Mesenchymal stem cell (in vitro differentiated cells and primary cell): ENCODE measurements around the gene TIGD3.
A peak's percentile ranks its signal among the peaks of the same experiment; 100 is the strongest.

Source experiments
- DNase-seq: peaks from one replicate; pipeline ENCODE4 v3.0.0-alpha.2; 2013
- H2AFZ ChIP-seq: one replicate; pipeline ENCODE4 v1.6.1; 2013; ENCODE audit warnings: low read depth, mild to moderate bottlenecking, control low read depth, inconsistent platforms, low read length, moderate library complexity
- H2AK5ac ChIP-seq: 2 replicates; pipeline ENCODE4 v1.6.1; 2013; ENCODE audit warnings: low read length, moderate library complexity, mild to moderate bottlenecking, inconsistent platforms; ENCODE audit not compliant: severe bottlenecking
- H2BK120ac ChIP-seq: one replicate; pipeline ENCODE4 v1.6.1; 2013; ENCODE audit warnings: low read depth, mild to moderate bottlenecking, inconsistent platforms, low read length, moderate library complexity
- H2BK12ac ChIP-seq, 2 experiments: one replicate each; pipeline ENCODE4 v1.6.1; 2013; ENCODE audit warnings: inconsistent platforms in 2 of 2, low read length in 2 of 2, mild to moderate bottlenecking in 2 of 2, moderate library complexity in 2 of 2, control low read depth in 1 of 2
- H2BK15ac ChIP-seq: one replicate; pipeline ENCODE4 v1.6.1; 2013; ENCODE audit warnings: mild to moderate bottlenecking, low read depth, inconsistent platforms; ENCODE audit not compliant: poor library complexity, severe bottlenecking
- H2BK5ac ChIP-seq: 2 replicates; pipeline ENCODE4 v1.6.1; 2013; ENCODE audit warnings: low read depth, mild to moderate bottlenecking, low read length, control low read depth, inconsistent platforms; ENCODE audit not compliant: poor library complexity, severe bottlenecking
- H3K14ac ChIP-seq, 2 experiments: one replicate each; pipeline ENCODE4 v1.6.1; 2013; ENCODE audit warnings: inconsistent platforms in 2 of 2, low read length in 2 of 2, control low read depth in 1 of 2, mild to moderate bottlenecking in 1 of 2, moderate library complexity in 1 of 2
- H3K18ac ChIP-seq, 2 experiments: one replicate each; pipeline ENCODE4 v1.6.1; 2013; ENCODE audit warnings: inconsistent platforms in 2 of 2, low read length in 2 of 2, control low read depth in 1 of 2, low read depth in 1 of 2, mild to moderate bottlenecking in 1 of 2
- H3K23ac ChIP-seq, 2 experiments: one replicate each; pipeline ENCODE4 v1.6.1; 2013; ENCODE audit warnings: inconsistent platforms in 2 of 2, low read length in 2 of 2, mild to moderate bottlenecking in 2 of 2, moderate library complexity in 2 of 2, control low read depth in 1 of 2
- H3K27ac ChIP-seq: 2 replicates; pipeline ENCODE4 v1.5.1; 2013; ENCODE audit warnings: mild to moderate bottlenecking, moderate library complexity, low read length, control low read depth, inconsistent platforms; ENCODE audit not compliant: poor library complexity, severe bottlenecking
- H3K27me3 ChIP-seq, 2 experiments: 2 replicates each; pipeline versions ENCODE4 v1.6.1 to v1.7.0; 2013; ENCODE audit warnings: low read length in 2 of 2, mild to moderate bottlenecking in 2 of 2, moderate library complexity in 2 of 2, control low read depth in 1 of 2, inconsistent platforms in 1 of 2; ENCODE audit not compliant: control insufficient read depth in 1 of 2, insufficient read depth in 1 of 2
- H3K36me3 ChIP-seq, 2 experiments: 2 replicates each; pipeline versions ENCODE4 v1.6.1 to v1.7.0; 2013; ENCODE audit warnings: low read length in 2 of 2, control low read depth in 1 of 2, inconsistent platforms in 1 of 2, low read depth in 1 of 2, mild to moderate bottlenecking in 1 of 2; ENCODE audit not compliant: insufficient read depth in 2 of 2, control insufficient read depth in 1 of 2
- H3K4ac ChIP-seq, 2 experiments: one replicate each; pipeline ENCODE4 v1.6.1; 2013; ENCODE audit warnings: inconsistent platforms in 2 of 2, low read length in 2 of 2, mild to moderate bottlenecking in 2 of 2, moderate library complexity in 2 of 2, control low read depth in 1 of 2, low read depth in 1 of 2
- H3K4me1 ChIP-seq: 2 replicates; pipeline ENCODE4 v1.6.1; 2013; ENCODE audit warnings: low read depth, low read length, control low read depth; ENCODE audit not compliant: control insufficient read depth, insufficient read depth
- H3K4me2 ChIP-seq: 2 replicates; pipeline ENCODE4 v1.6.1; 2013; ENCODE audit warnings: low read length, mild to moderate bottlenecking, inconsistent platforms; ENCODE audit not compliant: poor library complexity, severe bottlenecking
- H3K4me3 ChIP-seq, 2 experiments: 2 replicates each; pipeline versions ENCODE4 v1.5.1 to v1.7.0; 2013; ENCODE audit warnings: low read length in 2 of 2, mild to moderate bottlenecking in 2 of 2, control low read depth in 1 of 2, low read depth in 1 of 2; ENCODE audit not compliant: insufficient read depth in 1 of 2
- H3K79me1 ChIP-seq: replicated peaks from 2 replicates; pipeline ENCODE4 v1.6.1; 2013; ENCODE audit warnings: mild to moderate bottlenecking, control low read depth, low read length, inconsistent platforms; ENCODE audit not compliant: poor library complexity, severe bottlenecking
- H3K9ac ChIP-seq: 2 replicates; pipeline ENCODE4 v1.7.0; 2013; ENCODE audit warnings: mild to moderate bottlenecking, low read length, moderate library complexity
- H3K9me3 ChIP-seq: 2 replicates; pipeline ENCODE4 v1.7.0; 2013; ENCODE audit warnings: mild to moderate bottlenecking, low read length; ENCODE audit not compliant: control insufficient read depth
- H4K8ac ChIP-seq: one replicate; pipeline ENCODE4 v1.6.1; 2013; ENCODE audit warnings: inconsistent platforms, mild to moderate bottlenecking, low read length, moderate library complexity
- H4K91ac ChIP-seq: one replicate; pipeline ENCODE4 v1.6.1; 2013; ENCODE audit warnings: mild to moderate bottlenecking, low read length, inconsistent platforms
- WGBS: methylation state at CpG from one replicate; pipeline ENCODE4 v1.1.7; 2013; ENCODE audit warnings: mixed read lengths; 5-methylcytosine and 5-hydroxymethylcytosine counted together

TIGD3 gene

DNA sequence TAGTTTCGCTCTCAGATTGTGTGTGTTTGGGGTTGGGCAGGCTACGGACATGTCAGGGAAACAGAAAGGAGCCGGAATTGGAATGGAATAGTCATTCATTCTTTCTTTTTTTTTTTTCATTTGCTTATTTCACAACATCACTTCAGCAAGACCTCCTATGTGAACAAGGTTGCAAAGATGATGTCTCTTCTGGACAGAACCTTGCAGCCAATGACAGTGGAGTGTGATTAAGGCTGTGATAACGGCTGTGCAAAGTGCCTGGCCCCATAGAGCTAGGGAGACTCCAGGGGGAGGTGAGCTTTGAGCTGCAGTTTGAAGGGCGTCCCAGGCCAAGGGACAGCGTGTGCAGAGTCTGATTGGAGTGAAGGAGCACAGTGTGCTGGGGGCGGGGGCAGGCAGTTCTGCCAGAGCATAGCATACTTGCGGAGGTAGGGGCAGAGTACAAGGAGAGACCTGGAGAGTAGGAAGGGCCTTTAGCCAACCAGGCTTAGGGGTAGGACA, 3.4 kb downstream of the TIGD3 start:
- no peak overlapping the region for H2BK12ac ChIP-seq
- H2BK15ac ChIP-seq, result no peak overlapping the region
- no peak overlapping the region for H2AFZ ChIP-seq
- H4K91ac ChIP-seq, result no peak overlapping the region
- WGBS, result 83% methylated on average over 5 of the region's 8 CpGs
- no peak overlapping the region for H3K23ac ChIP-seq
- H4K8ac ChIP-seq, result no peak overlapping the region
- no peak overlapping the region for H2BK5ac ChIP-seq
- no peak overlapping the region for H3K4ac ChIP-seq
- H3K14ac ChIP-seq, result no peak overlapping the region
- H2BK120ac ChIP-seq, result no peak overlapping the region
- H3K36me3 ChIP-seq, result peaks cover 7 to 8% of the 10 kb centered on the region in 2 experiments
- H2AK5ac ChIP-seq, result no peak overlapping the region
- no peak overlapping the region for H3K18ac ChIP-seq
- peaks cover 16% of the 10 kb centered on the region for H3K4me1 ChIP-seq
- H3K4me2 ChIP-seq, result no peak overlapping the region
- H3K4me3 ChIP-seq, result no peak overlapping the region
- H3K9me3 ChIP-seq, result no peaks in the 10 kb centered on the region
- DNase-seq, result peak; percentile 33
- H3K9ac ChIP-seq, result no peak overlapping the region
- H3K27ac ChIP-seq, result no peak overlapping the region
- no peaks in the 10 kb centered on the region for H3K79me1 ChIP-seq
- H3K27me3 ChIP-seq, result peaks cover 21 to 25% of the 10 kb centered on the region in 2 experiments

DNA sequence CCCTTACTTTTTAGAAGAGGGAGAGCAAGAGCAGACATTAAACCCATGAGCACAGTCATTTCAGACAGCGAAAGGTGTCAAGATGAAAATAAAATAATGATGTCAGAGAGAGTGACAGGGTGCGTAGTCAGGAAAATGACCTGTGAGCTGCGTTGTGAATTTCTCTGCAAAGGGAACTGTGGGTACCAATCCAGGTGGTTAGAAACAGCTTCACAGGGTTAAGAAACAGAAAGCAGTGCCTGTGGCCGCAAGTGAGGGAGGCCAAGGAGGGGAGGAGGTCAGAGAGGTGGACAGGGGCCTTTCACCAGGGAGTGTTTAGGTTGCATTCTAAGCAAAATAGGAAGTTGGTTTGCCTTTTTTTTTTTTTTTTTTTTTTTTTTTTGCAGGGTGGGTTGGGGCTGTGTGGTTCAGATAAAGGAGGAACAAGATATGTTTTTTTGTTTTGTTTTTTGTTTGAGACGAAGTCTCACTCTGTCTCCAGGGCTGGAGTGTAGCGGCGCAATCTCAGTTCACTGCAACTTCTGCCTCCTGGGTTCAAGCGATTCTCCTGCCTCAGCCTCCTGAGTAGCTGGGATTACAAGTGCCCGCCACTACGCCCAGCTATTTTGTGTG, 7.9 kb downstream of the TIGD3 start:
- Histone ChIP-seq H2BK15ac (no peak overlapping the region), H4K91ac (no peak overlapping the region), H3K4me3 (no peak overlapping the region), H3K9me3 (no peaks in the 10 kb centered on the region), H3K79me1 (peaks cover 2% of the 10 kb centered on the region), H2AK5ac (no peak overlapping the region), H3K14ac (no peak overlapping the region), H4K8ac (no peak overlapping the region), H3K4ac (no peak overlapping the region), H3K36me3 (no peaks in the 10 kb centered on the region), H3K27me3 (peaks cover 4 to 5% of the 10 kb centered on the region in 2 experiments), H3K9ac (no peak overlapping the region), H2AFZ (no peak overlapping the region), H2BK5ac (no peak overlapping the region), H3K27ac (no peak overlapping the region), H3K4me1 (no peaks in the 10 kb centered on the region), H2BK120ac (no peak overlapping the region), H2BK12ac (no peak overlapping the region), H3K4me2 (no peak overlapping the region), H3K18ac (no peak overlapping the region), H3K23ac (no peak overlapping the region)
- WGBS, result 93% methylated on average over 10 of the region's 10 CpGs
- DNase-seq, result no peak

DNA sequence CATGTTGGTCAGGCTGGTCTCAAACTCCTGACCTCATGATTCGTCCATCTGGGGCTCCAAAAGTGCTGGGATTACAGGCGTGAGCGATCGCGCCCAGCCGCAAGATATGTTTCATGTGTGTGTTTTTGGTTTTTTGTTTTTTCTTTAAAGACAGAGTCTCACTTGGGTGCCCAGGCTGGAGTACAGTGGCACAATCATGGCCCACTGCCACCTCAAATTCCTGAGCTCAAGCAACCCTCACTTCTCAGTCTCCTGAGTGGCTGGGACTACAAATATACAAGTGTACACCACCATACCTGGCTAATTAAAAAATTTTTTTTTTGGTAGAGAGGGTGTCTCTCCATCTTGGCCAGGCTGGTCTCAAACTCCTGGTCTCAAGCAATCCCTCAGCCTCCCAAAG, 8.4 kb downstream of the TIGD3 start:
- Histone ChIP-seq H3K4me2 (no peak overlapping the region), H2BK12ac (no peak overlapping the region), H3K23ac (no peak overlapping the region), H3K79me1 (peaks cover 2% of the 10 kb centered on the region), H2BK5ac (no peak overlapping the region), H2AK5ac (no peak overlapping the region), H3K9me3 (no peaks in the 10 kb centered on the region), H3K36me3 (no peaks in the 10 kb centered on the region), H4K91ac (no peak overlapping the region), H3K4me3 (no peak overlapping the region), H4K8ac (no peak overlapping the region), H3K14ac (no peak overlapping the region), H3K4me1 (no peaks in the 10 kb centered on the region), H2AFZ (no peak overlapping the region), H3K9ac (no peak overlapping the region), H2BK15ac (no peak overlapping the region), H3K4ac (no peak overlapping the region), H3K18ac (no peak overlapping the region), H3K27ac (no peak overlapping the region), H2BK120ac (no peak overlapping the region), H3K27me3 (peaks cover 3% of the 10 kb centered on the region in 2 experiments)
- DNase-seq, result no peak
- WGBS, result 97% methylated on average over 3 of the region's 6 CpGs

GRCh38 chr11:65363770-65364169, 9.2 kb downstream of the TIGD3 start:
- H2AFZ ChIP-seq, result no peak overlapping the region
- no peak overlapping the region for H3K4me2 ChIP-seq
- no peak overlapping the region for H2AK5ac ChIP-seq
- H4K91ac ChIP-seq, result no peak overlapping the region
- no peak for DNase-seq
- H3K79me1 ChIP-seq, result peaks cover 2% of the 10 kb centered on the region
- H3K4me3 ChIP-seq, result no peak overlapping the region
- no peak overlapping the region for H2BK12ac ChIP-seq
- H3K18ac ChIP-seq, result no peak overlapping the region
- no peak overlapping the region for H2BK120ac ChIP-seq
- H3K4ac ChIP-seq, result no peak overlapping the region
- H3K36me3 ChIP-seq, result no peaks in the 10 kb centered on the region
- no peak overlapping the region for H2BK15ac ChIP-seq
- H3K27ac ChIP-seq, result no peak overlapping the region
- no peak overlapping the region for H3K23ac ChIP-seq
- H3K14ac ChIP-seq, result no peak overlapping the region
- no peaks in the 10 kb centered on the region for H3K9me3 ChIP-seq
- H3K9ac ChIP-seq, result no peak overlapping the region
- H4K8ac ChIP-seq, result no peak overlapping the region
- WGBS, result 83% methylated on average over 3 of the region's 3 CpGs
- no peaks in the 10 kb centered on the region for H3K4me1 ChIP-seq
- H2BK5ac ChIP-seq, result no peak overlapping the region
- peaks cover 0 to 3% of the 10 kb centered on the region in 2 experiments for H3K27me3 ChIP-seq
